H1 (cell line): ENCODE data around the gene METTL8. TPM values are rescaled to one million over a fixed set of nuclear protein-coding genes. Genes with fewer than 3 reads are reported as not detected.

Experiments used
- CTCF ChIP-seq, 3 experiments: IDR thresholded peaks; 1 replicate in 2 of 3; 2 replicates in 1 of 3; pipeline versions ENCODE4 v1.5.1 to v1.6.1; 2011; ENCODE audit warnings: low read length in 3 of 3, mild to moderate bottlenecking in 3 of 3, inconsistent platforms in 2 of 3, low read depth in 1 of 3, moderate library complexity in 1 of 3; ENCODE audit not compliant: insufficient read depth in 1 of 3; ENCODE audit errors: control extremely low read depth in 1 of 3
- KDM5A ChIP-seq: fragments of 200-600 bp; IDR thresholded peaks from 2 replicates; pipeline ENCODE4 v1.7.1; 2012; ENCODE audit warnings: mild to moderate bottlenecking, low read length, inconsistent platforms, mixed read lengths
- polyA plus RNA-seq, 7 experiments: library from polyadenylated mRNA; depleted of rRNA in 3 of 7; stranded (reverse) in 5 of 7; unstranded in 2 of 7; fragments of >200 nt in 5 of 7; fragments of 200-250 nt in 2 of 7; gene quantifications; 1 replicate in 5 of 7; 2 replicates in 1 of 7; 4 replicates in 1 of 7; pipeline versions ENCODE4 v1.2.1 to v1.2.3, GENCODE V29; 2011 to 2013; ENCODE audit warnings: missing spikeins in 2 of 7, mixed read lengths in 2 of 7
- total RNA-seq: library from RNA; stranded (reverse); fragmentation: NEBNext Ultra II Directional; extraction: Animal tissue kit (Norgen Biotek cat#: 25700); gene quantifications from 2 replicates; pipeline ENCODE4 v1.2.1, GENCODE V29; 2021

METTL8 gene
- total and polyA plus RNA-seq, 2 of the 8 experiments (the other 6 are each of a cell fraction or from before 2014, with no cell fraction given), result 17.6 to 79.7 TPM

DNA sequence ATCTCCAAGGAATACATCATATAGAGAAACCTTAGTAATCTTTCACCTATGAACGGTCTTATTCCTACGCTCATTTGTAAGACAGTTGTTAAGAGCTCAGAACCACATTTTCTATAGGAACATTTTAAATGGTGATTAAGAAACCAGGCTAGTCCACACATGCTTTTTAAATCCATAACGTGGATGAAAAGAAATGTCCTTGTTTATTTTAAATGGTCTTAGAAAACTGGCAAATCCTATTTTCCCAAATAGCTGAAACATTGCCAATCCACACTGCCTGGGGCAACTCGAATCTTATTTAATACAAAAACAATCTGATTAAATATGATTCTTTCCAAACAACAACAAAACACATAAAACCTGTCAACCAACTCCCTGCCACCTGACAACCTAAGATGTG lies 23.7 kb downstream of the METTL8 start (continued):
- no peak for TF ChIP-seq CTCF (IDR thresholded peaks at IDR 0.05; ENCODE audit: control extremely low read depth in 1 of 3, insufficient read depth in 1 of 3, low read depth in 1 of 3, low read length in 3 of 3)
- TF ChIP-seq KDM5A, result no peak
